ENCODE results near the gene NYAP2.

Gene NYAP2

DNA sequence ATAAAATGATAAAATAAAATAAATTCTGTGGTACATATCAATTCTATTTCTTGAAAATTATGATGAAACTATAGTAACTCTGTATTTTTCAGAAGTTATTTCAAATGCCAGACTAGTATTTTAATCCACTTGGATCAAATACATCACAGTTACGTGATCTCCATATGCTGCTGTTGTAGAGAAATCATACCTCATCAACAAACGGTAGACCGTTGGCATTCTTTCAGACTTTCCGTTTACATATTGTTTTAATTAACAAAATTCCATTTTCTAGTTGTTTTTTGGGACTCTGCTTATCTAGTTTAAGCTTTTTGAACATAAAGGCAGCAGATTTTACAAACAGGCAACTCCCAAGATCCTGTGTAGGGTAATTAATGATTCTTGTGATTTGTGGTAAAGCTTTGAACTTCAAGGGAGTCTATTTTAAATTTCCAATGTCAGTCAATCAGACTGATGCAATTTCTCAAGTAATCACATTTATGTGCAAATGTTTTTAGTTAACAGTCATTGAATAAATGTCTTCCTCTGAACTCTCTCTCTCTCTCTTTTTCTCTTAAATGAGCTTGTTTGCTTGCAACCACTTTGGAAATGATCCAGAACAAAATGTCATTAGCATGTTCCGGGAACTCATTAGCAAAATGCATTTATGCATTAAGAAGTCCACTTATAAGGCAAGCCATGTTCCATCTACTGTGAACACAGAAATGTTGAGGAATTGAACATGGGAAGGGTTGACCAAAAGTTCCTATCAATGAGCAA is 31.8 kb downstream of the NYAP2 start:
- Histone ChIP-seq H3K4me1 (ENCODE audit: insufficient read depth, low read length) (peaks cover 16% of the 10 kb centered on the region), H3K27ac (ENCODE audit: low read length) (no peak overlapping the region), H3K4me3 (ENCODE audit: low read length) (no peak overlapping the region), H3K9ac (ENCODE audit: low read depth, low read length) (no peak overlapping the region), H3K27me3 (ENCODE audit: insufficient read depth, low read length) (no peaks in the 10 kb centered on the region), H3K36me3 (ENCODE audit: insufficient read depth, low read depth, low read length) (no peaks in the 10 kb centered on the region), H3K9me3 (ENCODE audit: insufficient read depth, low read depth, low read length) (no peaks in the 10 kb centered on the region)

GRCh38 chr2:225434014-225434413 is 34.5 kb downstream of the NYAP2 start:
- Histone ChIP-seq H3K27ac (ENCODE audit: low read length) (no peak overlapping the region), H3K27me3 (ENCODE audit: insufficient read depth, low read length) (no peaks in the 10 kb centered on the region), H3K4me1 (ENCODE audit: insufficient read depth, low read length) (peaks cover 6% of the 10 kb centered on the region), H3K9me3 (ENCODE audit: insufficient read depth, low read depth, low read length) (no peaks in the 10 kb centered on the region), H3K4me3 (ENCODE audit: low read length) (no peak overlapping the region), H3K36me3 (ENCODE audit: insufficient read depth, low read depth, low read length) (no peaks in the 10 kb centered on the region), H3K9ac (ENCODE audit: low read depth, low read length) (no peak overlapping the region)

GRCh38 chr2:225437319-225437718 is 37.8 kb downstream of the NYAP2 start:
- no peaks in the 10 kb centered on the region for H3K27me3 ChIP-seq (ENCODE audit: insufficient read depth, low read length)
- no peak overlapping the region for H3K4me3 ChIP-seq (ENCODE audit: low read length)
- H3K9me3 ChIP-seq (ENCODE audit: insufficient read depth, low read depth, low read length) = no peaks in the 10 kb centered on the region
- H3K4me1 ChIP-seq (ENCODE audit: insufficient read depth, low read length) = no peaks in the 10 kb centered on the region
- H3K27ac ChIP-seq (ENCODE audit: low read length) = no peak overlapping the region
- no peak overlapping the region for H3K9ac ChIP-seq (ENCODE audit: low read depth, low read length)
- no peaks in the 10 kb centered on the region for H3K36me3 ChIP-seq (ENCODE audit: insufficient read depth, low read depth, low read length)

DNA sequence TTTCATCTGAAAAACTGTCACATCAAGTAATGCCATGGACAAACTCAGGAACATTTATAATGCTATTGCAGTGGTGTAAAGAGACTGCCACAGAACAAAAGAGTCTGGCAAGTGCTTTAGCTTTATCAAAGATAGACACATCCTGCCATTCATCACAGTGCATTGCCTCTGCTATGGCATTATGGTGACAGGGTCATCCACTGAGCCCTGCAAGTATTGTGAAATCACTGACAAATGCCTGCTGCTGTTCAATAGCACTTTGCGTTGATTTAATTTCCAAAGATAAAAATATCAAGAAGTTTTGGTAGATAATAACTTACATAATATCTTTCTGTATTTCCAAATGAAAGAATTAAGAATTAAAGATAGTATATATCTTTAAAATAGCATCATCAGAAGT is 38.7 kb downstream of the NYAP2 start:
- H3K27me3 ChIP-seq (ENCODE audit: insufficient read depth, low read length) = no peaks in the 10 kb centered on the region
- H3K9ac ChIP-seq (ENCODE audit: low read depth, low read length) = no peak overlapping the region
- H3K36me3 ChIP-seq (ENCODE audit: insufficient read depth, low read depth, low read length) = no peaks in the 10 kb centered on the region
- H3K9me3 ChIP-seq (ENCODE audit: insufficient read depth, low read depth, low read length) = no peaks in the 10 kb centered on the region
- H3K27ac ChIP-seq (ENCODE audit: low read length) = no peak overlapping the region
- H3K4me1 ChIP-seq (ENCODE audit: insufficient read depth, low read length) = no peaks in the 10 kb centered on the region
- H3K4me3 ChIP-seq (ENCODE audit: low read length) = no peak overlapping the region

DNA sequence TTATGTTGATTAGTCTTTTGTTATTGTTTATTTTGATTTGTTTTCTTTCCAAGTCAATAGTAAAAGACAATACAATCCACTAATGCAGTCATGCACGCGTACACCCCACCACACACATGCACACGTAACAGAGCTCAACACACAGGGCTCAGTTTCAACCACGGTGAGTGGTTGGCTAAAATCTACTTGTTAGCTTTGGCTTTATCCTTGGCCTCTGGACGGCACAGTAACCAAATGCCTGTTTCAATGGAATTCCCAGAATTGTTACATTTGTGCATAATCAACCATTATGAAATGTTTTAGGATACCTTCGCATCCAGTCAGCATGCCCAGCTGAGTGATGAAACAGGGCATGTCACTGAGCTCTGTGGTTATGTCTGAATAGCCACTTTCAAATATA is 53.2 kb downstream of the NYAP2 start:
- Histone ChIP-seq H3K27me3 (ENCODE audit: insufficient read depth, low read length) (no peaks in the 10 kb centered on the region), H3K4me1 (ENCODE audit: insufficient read depth, low read length) (peaks cover 14% of the 10 kb centered on the region), H3K36me3 (ENCODE audit: insufficient read depth, low read depth, low read length) (no peaks in the 10 kb centered on the region), H3K9ac (ENCODE audit: low read depth, low read length) (no peak overlapping the region), H3K4me3 (ENCODE audit: low read length) (no peak overlapping the region), H3K9me3 (ENCODE audit: insufficient read depth, low read depth, low read length) (no peaks in the 10 kb centered on the region), H3K27ac (ENCODE audit: low read length) (no peak overlapping the region)

- peaks cover 14% of the 10 kb centered on the region for H3K4me1 ChIP-seq (ENCODE audit: insufficient read depth, low read length)
- no peaks in the 10 kb centered on the region for H3K27me3 ChIP-seq (ENCODE audit: insufficient read depth, low read length)
- no peaks in the 10 kb centered on the region for H3K9me3 ChIP-seq (ENCODE audit: insufficient read depth, low read depth, low read length)
- H3K27ac ChIP-seq (ENCODE audit: low read length) = no peak overlapping the region
- H3K4me3 ChIP-seq (ENCODE audit: low read length) = no peak overlapping the region
- H3K36me3 ChIP-seq (ENCODE audit: insufficient read depth, low read depth, low read length) = no peaks in the 10 kb centered on the region
- no peak overlapping the region for H3K9ac ChIP-seq (ENCODE audit: low read depth, low read length)
Observed at GRCh38 chr2:225454412-225454811, 54.9 kb downstream of the NYAP2 start.

DNA sequence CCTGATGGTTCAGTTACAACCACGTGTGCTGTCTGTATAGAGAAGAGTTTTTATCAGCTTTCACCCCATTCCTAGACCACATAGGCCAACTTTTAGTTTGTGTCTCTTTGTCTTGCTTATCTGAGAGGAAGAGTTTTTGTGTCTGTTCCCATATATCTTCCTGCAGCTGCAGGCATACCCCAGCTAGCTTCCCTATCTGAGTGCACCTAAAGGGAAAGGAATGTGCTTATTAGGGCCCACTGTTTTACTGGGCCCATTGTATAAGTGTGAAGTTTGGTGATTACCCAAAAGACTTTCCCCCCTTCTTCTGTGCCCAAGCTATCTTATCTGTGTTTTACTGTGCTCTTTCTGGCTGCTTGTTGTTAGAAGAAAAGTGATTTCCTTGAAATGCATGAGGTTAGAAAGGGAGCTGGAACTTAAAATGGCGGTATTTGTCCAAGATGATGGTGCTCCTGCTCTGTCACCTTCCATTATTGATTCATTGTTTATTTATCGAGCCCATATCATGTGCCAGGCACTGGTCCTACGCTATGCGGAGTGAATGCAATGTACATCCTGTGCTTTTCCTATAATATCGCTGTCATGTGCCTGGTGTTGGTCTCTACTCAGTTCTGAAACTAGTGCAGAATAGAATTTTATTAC is 57.2 kb downstream of the NYAP2 start:
- Histone ChIP-seq H3K4me3 (ENCODE audit: low read length) (no peak overlapping the region), H3K4me1 (ENCODE audit: insufficient read depth, low read length) (peaks cover 14% of the 10 kb centered on the region), H3K27ac (ENCODE audit: low read length) (no peak overlapping the region), H3K9me3 (ENCODE audit: insufficient read depth, low read depth, low read length) (no peaks in the 10 kb centered on the region), H3K9ac (ENCODE audit: low read depth, low read length) (no peak overlapping the region), H3K36me3 (ENCODE audit: insufficient read depth, low read depth, low read length) (no peaks in the 10 kb centered on the region), H3K27me3 (ENCODE audit: insufficient read depth, low read length) (no peaks in the 10 kb centered on the region)

- no peak overlapping the region for H3K27ac ChIP-seq (ENCODE audit: low read length)
- H3K9ac ChIP-seq (ENCODE audit: low read depth, low read length) = no peak overlapping the region
- no peaks in the 10 kb centered on the region for H3K27me3 ChIP-seq (ENCODE audit: insufficient read depth, low read length)
- peaks cover 8% of the 10 kb centered on the region for H3K4me1 ChIP-seq (ENCODE audit: insufficient read depth, low read length)
- no peak overlapping the region for H3K4me3 ChIP-seq (ENCODE audit: low read length)
- no peaks in the 10 kb centered on the region for H3K36me3 ChIP-seq (ENCODE audit: insufficient read depth, low read depth, low read length)
- no peaks in the 10 kb centered on the region for H3K9me3 ChIP-seq (ENCODE audit: insufficient read depth, low read depth, low read length)
Observed at GRCh38 chr2:225457482-225457881, 58.0 kb downstream of the NYAP2 start.

DNA sequence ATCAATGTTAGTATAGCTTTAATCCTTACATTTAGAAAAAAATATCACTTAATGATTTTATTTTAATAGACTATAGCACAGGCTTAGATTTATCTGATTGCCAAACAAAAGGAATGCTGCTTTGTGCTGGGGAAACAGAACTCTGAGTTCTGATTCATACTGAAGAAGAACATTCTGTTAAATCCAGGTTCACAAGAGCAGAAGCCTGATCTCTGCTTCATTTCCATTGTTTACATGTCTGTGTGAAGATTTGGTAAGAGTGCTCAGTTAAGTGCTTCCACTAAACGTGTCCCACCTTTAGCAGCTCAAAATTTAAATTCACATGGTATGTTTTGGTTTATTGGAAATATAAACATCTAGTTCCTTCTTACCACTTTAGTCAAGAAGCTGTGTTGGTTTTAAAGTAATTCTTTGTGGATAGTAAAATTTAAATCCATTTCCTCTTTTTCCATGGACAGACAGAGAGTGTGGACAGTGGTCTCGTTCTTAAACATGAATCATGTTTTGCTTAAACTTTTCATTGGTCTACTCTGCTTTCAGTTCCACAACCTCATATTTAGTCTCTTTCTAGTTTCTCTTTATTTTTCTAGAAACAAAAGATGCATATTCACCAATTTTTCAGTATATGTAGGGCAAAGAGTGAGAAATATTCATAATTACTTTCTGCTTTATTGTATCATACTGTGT is 59.1 kb downstream of the NYAP2 start:
- H3K4me1 ChIP-seq (ENCODE audit: insufficient read depth, low read length) = peaks cover 5% of the 10 kb centered on the region; the same call in 1 of the 2 replicates
- H3K27ac ChIP-seq (ENCODE audit: low read length) = no peak overlapping the region
- no peak overlapping the region for H3K4me3 ChIP-seq (ENCODE audit: low read length)
- no peak overlapping the region for H3K9ac ChIP-seq (ENCODE audit: low read depth, low read length)
- H3K36me3 ChIP-seq (ENCODE audit: insufficient read depth, low read depth, low read length) = no peaks in the 10 kb centered on the region
- H3K9me3 ChIP-seq (ENCODE audit: insufficient read depth, low read depth, low read length) = no peaks in the 10 kb centered on the region
- H3K27me3 ChIP-seq (ENCODE audit: insufficient read depth, low read length) = no peaks in the 10 kb centered on the region

- Histone ChIP-seq H3K9ac (ENCODE audit: low read depth, low read length) (no peak overlapping the region), H3K4me1 (ENCODE audit: insufficient read depth, low read length) (peaks cover 13% of the 10 kb centered on the region), H3K4me3 (ENCODE audit: low read length) (no peak overlapping the region), H3K27me3 (ENCODE audit: insufficient read depth, low read length) (no peaks in the 10 kb centered on the region), H3K9me3 (ENCODE audit: insufficient read depth, low read depth, low read length) (no peaks in the 10 kb centered on the region), H3K27ac (ENCODE audit: low read length) (no peak overlapping the region), H3K36me3 (ENCODE audit: insufficient read depth, low read depth, low read length) (no peaks in the 10 kb centered on the region)
Observed at GRCh38 chr2:225462417-225462816, 62.9 kb downstream of the NYAP2 start.

DNA sequence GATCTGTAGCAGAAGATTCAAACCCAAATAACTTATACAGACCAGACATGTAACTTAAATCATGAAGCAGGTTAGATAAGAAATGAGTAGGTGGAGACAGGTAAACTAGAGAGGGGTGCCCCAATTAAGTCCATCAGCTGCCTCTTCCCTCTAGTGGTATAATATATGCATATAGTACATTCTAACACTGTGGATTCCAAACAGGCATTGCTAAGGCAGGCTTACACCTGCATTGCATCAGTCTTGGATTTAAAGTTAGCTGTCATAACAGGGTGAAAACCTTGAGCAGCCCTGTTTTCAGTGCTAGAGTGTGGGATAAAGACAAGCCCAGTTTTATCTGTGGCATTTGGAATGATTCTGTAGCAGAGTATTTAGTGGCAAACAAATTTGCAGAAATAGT is 63.4 kb downstream of the NYAP2 start:
- no peak overlapping the region for H3K9ac ChIP-seq (ENCODE audit: low read depth, low read length)
- H3K4me3 ChIP-seq (ENCODE audit: low read length) = no peak overlapping the region
- peaks cover 13% of the 10 kb centered on the region for H3K4me1 ChIP-seq (ENCODE audit: insufficient read depth, low read length)

GRCh38 chr2:225463449-225463848 is 63.9 kb downstream of the NYAP2 start:
- Histone ChIP-seq H3K27ac (ENCODE audit: low read length) (no peak overlapping the region), H3K4me1 (ENCODE audit: insufficient read depth, low read length) (peaks cover 13% of the 10 kb centered on the region), H3K36me3 (ENCODE audit: insufficient read depth, low read depth, low read length) (no peaks in the 10 kb centered on the region), H3K4me3 (ENCODE audit: low read length) (no peak overlapping the region), H3K9ac (ENCODE audit: low read depth, low read length) (no peak overlapping the region), H3K27me3 (ENCODE audit: insufficient read depth, low read length) (no peaks in the 10 kb centered on the region), H3K9me3 (ENCODE audit: insufficient read depth, low read depth, low read length) (no peaks in the 10 kb centered on the region)

More for the DNA sequence above, 63.4 kb downstream of the NYAP2 start:
- no peaks in the 10 kb centered on the region for H3K36me3 ChIP-seq (ENCODE audit: insufficient read depth, low read depth, low read length)
- no peaks in the 10 kb centered on the region for H3K9me3 ChIP-seq (ENCODE audit: insufficient read depth, low read depth, low read length)
- no peak overlapping the region for H3K27ac ChIP-seq (ENCODE audit: low read length)
- no peaks in the 10 kb centered on the region for H3K27me3 ChIP-seq (ENCODE audit: insufficient read depth, low read length)
